Measurements from ENCODE around the gene BPIFB4.

The BPIFB4 gene

DNA sequence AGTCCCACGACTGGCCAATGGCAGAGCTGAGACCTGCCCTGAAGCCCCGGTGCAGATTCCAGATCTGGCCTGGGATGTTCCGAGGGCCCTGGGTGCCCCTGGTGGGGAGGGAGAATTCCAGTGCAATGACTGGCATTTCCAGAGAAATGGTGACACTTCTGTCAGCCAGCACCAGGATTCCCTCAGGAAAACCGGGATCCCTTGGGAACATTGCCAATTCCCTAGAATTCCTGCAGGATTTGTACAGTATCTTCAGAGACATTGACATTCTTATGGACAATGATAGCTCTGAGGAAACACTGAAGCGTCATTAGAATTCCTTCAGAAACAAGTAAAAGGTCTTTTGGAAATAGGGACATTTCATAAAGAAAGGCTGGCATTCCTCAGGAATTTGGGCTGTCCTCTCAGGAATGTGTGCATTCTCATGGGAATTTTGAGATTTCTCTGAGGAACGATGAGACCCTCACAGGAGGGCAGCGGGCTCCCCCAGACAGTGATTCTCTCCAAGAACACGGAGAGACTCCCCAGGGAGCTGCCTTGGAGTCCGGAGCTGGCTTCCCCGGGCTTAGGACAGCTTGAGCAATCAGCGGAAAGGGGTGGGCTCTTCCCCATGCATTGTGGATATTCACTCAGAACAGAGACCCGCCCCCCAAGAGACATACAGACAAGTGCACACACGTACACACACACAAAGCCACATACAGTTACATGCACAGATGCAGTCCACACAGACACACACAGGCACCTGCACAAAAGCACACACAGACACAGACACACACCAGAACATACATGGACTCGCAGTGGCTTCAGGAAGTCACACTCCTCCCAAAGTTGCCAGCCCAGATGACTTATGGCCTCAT, 53.3 kb downstream of the BPIFB4 start:
- TF ChIP-seq, protein P1, sequence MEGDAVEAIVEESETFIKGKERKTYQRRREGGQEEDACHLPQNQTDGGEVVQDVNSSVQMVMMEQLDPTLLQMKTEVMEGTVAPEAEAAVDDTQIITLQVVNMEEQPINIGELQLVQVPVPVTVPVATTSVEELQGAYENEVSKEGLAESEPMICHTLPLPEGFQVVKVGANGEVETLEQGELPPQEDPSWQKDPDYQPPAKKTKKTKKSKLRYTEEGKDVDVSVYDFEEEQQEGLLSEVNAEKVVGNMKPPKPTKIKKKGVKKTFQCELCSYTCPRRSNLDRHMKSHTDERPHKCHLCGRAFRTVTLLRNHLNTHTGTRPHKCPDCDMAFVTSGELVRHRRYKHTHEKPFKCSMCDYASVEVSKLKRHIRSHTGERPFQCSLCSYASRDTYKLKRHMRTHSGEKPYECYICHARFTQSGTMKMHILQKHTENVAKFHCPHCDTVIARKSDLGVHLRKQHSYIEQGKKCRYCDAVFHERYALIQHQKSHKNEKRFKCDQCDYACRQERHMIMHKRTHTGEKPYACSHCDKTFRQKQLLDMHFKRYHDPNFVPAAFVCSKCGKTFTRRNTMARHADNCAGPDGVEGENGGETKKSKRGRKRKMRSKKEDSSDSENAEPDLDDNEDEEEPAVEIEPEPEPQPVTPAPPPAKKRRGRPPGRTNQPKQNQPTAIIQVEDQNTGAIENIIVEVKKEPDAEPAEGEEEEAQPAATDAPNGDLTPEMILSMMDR (IDR thresholded peaks at IDR 0.05; ENCODE audit: extremely low read depth, insufficient read depth, missing control alignments): no peak
- DNase-seq (ENCODE audit: low spot score): no peak
- in situ Hi-C loops (cut with MboI; ENCODE audit: low pct_unique_long_range_greater_than_20kb, low sequenced_read_pairs, unreplicated experiment): no loop called here

DNA sequence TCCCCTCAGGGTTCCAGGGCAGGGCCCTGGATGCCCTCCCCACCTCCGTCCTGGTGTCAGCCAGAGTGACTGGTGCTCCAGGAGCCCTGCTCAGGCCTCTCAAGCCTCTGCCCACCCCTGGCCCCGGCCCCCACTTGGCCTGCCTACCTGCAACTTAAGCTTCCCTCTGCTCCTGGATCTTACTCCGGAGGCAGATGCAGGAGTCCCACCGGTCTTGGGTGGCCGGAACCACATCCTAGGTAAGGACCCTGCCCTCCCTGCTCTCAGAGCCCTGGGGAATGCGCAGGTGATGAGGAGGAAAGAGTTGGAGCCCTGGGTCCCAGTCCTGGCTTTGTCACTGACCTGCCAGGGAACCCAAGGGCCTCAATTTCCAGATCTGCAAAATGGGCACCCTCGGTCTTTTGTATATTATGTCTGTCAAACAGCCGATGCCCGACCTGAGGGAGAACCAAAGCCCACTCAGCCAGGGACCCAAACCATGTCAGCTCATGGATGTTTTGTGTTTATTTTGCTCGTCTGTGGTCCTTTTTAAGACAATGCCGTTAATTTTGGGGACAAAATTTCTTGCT, 54.0 kb downstream of the BPIFB4 start:
- DNase-seq (ENCODE audit: low spot score): no peak
- in situ Hi-C loops (cut with MboI; ENCODE audit: low pct_unique_long_range_greater_than_20kb, low sequenced_read_pairs, unreplicated experiment): no loop called here
- TF ChIP-seq, protein P1 (IDR thresholded peaks at IDR 0.05; ENCODE audit: extremely low read depth, insufficient read depth, missing control alignments): no peak

DNA sequence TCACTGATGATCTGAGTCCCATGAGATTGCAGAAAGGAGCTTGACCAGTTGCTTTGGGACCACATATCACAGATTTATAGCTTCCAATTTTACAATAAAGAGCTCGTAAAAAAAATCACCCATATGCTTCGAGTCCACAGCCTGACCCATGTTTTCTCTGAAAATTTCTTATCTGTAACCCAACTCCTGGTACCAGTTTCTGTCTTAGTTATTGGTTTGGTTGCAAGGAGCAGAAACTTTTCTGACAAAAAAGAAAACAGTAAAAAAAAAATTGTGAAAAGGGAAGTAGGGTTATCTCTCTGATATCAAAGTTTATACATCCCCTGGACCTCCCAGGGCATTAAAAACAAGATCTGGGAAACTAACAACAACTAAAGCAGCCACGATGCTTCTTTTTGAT, 57.8 kb downstream of the BPIFB4 start:
- TF ChIP-seq, protein P1 (IDR thresholded peaks at IDR 0.05; ENCODE audit: extremely low read depth, insufficient read depth, missing control alignments): no peak
- in situ Hi-C loops (cut with MboI; ENCODE audit: low pct_unique_long_range_greater_than_20kb, low sequenced_read_pairs, unreplicated experiment): no loop called here
- no peak for DNase-seq (ENCODE audit: low spot score)

DNA sequence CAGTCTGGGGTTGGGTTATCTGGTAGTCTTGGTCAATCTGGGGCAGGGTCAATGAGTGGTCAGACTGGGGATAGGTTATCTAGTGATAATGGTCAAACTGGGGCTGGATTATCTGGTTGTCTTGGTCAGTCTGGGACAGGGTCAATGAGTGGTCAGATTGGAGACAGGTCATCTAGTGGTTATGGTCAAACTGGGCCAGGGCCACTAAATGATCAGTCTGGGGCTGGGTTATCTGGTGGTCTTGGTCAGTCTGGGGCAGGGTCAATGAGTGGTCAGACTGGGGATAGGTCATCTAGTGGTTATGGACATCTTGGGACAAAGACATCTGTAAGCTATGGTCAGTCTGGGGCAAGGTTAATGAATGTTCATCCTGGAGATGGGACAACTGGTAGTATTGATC, 60.0 kb downstream of the BPIFB4 start:
- in situ Hi-C loops (cut with MboI; ENCODE audit: low pct_unique_long_range_greater_than_20kb, low sequenced_read_pairs, unreplicated experiment): no loop called here
- TF ChIP-seq, protein P1 (IDR thresholded peaks at IDR 0.05; ENCODE audit: extremely low read depth, insufficient read depth, missing control alignments): no peak
- DNase-seq (ENCODE audit: low spot score): no peak

DNA sequence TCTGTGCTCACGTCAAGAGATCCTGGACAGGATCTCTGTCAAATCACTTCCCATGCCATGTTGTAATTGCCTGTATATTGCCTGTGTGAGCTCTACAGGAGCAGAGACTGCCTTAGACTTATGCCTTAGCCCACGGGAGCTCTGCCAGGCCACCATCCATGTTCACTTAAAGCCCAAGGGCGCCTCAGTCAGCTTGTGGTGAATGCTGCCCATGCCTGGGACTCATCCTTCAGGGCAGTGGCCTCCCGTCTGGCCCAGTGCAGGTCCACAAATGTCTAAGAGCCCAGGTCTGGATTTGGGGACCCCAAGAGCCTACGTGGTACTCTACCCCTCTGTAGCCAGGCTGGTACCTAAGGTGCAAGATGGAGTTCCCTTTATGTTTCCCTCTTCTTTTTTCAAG, 66.1 kb downstream of the BPIFB4 start:
- in situ Hi-C loops (cut with MboI; ENCODE audit: low pct_unique_long_range_greater_than_20kb, low sequenced_read_pairs, unreplicated experiment): no loop called here
- DNase-seq (ENCODE audit: low spot score): no peak
- TF ChIP-seq, protein P1 (IDR thresholded peaks at IDR 0.05; ENCODE audit: extremely low read depth, insufficient read depth, missing control alignments): no peak

DNA sequence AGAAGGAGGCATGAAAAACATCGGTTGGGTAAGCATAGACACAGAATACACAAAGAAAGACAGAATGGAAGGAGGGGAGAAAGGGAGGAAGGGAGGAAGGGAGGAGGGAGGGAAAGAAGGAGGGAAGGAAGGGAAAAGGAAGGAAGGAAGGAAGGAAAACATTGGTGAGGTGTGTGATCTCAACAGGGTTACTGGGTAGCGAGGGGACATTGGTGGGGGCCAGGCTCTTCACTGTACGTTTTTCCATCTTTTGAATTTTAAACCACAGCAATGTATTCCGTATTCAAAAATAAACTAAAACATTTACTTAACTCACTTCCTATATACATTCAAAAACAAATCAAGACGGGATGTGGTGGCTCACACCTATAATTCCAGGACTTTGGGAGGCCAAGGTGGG, 67.9 kb downstream of the BPIFB4 start:
- no peak for DNase-seq (ENCODE audit: low spot score)
- in situ Hi-C loops (cut with MboI; ENCODE audit: low pct_unique_long_range_greater_than_20kb, low sequenced_read_pairs, unreplicated experiment): no loop called here
- TF ChIP-seq, protein P1 (IDR thresholded peaks at IDR 0.05; ENCODE audit: extremely low read depth, insufficient read depth, missing control alignments): no peak
